DMS153 treated with DMSO at 0.1 percent for 48 hours (cell line): ENCODE results near the gene SV2B.

Source experiments
- DNase-seq: peaks from one replicate; lab custom pipeline; 2025; ENCODE audit not compliant: unreplicated experiment; lab: John Stamatoyannopoulos, UW

SV2B gene

GRCh38 chr15:91184441-91184840 lies 84.4 kb downstream of the SV2B start:
- DNase-seq: no peak

- DNase-seq: no peak
Measured at GRCh38 chr15:91186904-91187656, 87.0 kb downstream of the SV2B start.

GRCh38 chr15:91192285-91192684 lies 92.2 kb downstream of the SV2B start:
- DNase-seq: no peak

- DNase-seq: no peak
Measured at GRCh38 chr15:91192690-91193377, 92.8 kb downstream of the SV2B start.

GRCh38 chr15:91193378-91193720 lies 93.3 kb downstream of the SV2B start:
- no peak for DNase-seq

- no peak for DNase-seq
Measured at GRCh38 chr15:91196127-91196526, 96.1 kb downstream of the SV2B start.

- DNase-seq: no peak
Measured at GRCh38 chr15:91196768-91197167, 96.7 kb downstream of the SV2B start.

- DNase-seq: no peak
Measured at GRCh38 chr15:91199511-91199910, 99.5 kb downstream of the SV2B start.

- no peak for DNase-seq
Measured at GRCh38 chr15:91200101-91200754, 100.2 kb downstream of the SV2B start.

GRCh38 chr15:91202510-91203102 lies 102.5 kb downstream of the SV2B start:
- no peak for DNase-seq

- no peak for DNase-seq
Measured at GRCh38 chr15:91203619-91204203, 103.7 kb downstream of the SV2B start.

- DNase-seq: no peak
Measured at GRCh38 chr15:91208371-91208770, 108.3 kb downstream of the SV2B start.

GRCh38 chr15:91209318-91209717 lies 109.3 kb downstream of the SV2B start:
- DNase-seq: no peak

- no peak for DNase-seq
Measured at GRCh38 chr15:91209726-91210125, 109.7 kb downstream of the SV2B start.

GRCh38 chr15:91214675-91215590 lies 114.9 kb downstream of the SV2B start:
- no peak for DNase-seq

- DNase-seq: no peak
Measured at GRCh38 chr15:91216000-91216399, 115.9 kb downstream of the SV2B start.

- DNase-seq: no peak
Measured at GRCh38 chr15:91219206-91219605, 119.1 kb downstream of the SV2B start.

GRCh38 chr15:91222052-91222451 lies 122.0 kb downstream of the SV2B start:
- no peak for DNase-seq

GRCh38 chr15:91223863-91224262 lies 123.8 kb downstream of the SV2B start:
- DNase-seq: peak; percentile 11

GRCh38 chr15:91224755-91225380 lies 124.8 kb downstream of the SV2B start:
- DNase-seq: peak; percentile 4
